ENCODE data around the gene EVA1A.
"Not testable (repeated sequence)": the region's sequence is repeated elsewhere in the genome, so short reads cannot be mapped to it uniquely, and the experiment has no call there.

Gene EVA1A

GRCh38 chr2:75494137-75494769 lies 66.5 kb downstream of the EVA1A start:
- no peak for TF ChIP-seq CTCF (IDR thresholded peaks at IDR 0.05)
- no peak for DNase-seq
- H3K9me3 ChIP-seq, result no peaks in the 10 kb centered on the region
- H3K36me3 ChIP-seq, result no peaks in the 10 kb centered on the region
- no peak overlapping the region for H3K27ac ChIP-seq
- H3K27me3 ChIP-seq, result peaks cover 0 to 4% of the 10 kb centered on the region in 2 donors
- intact Hi-C loops (cut with DNase I; ENCODE audit: low total_unique reads), result no loop called here
- H3K4me1 ChIP-seq, result no peaks in the 10 kb centered on the region
- no peak overlapping the region for H3K4me3 ChIP-seq

- peaks cover 0 to 4% of the 10 kb centered on the region in 2 donors for H3K27me3 ChIP-seq
- no peak for TF ChIP-seq CTCF (IDR thresholded peaks at IDR 0.05)
- no peak overlapping the region for H3K27ac ChIP-seq
- DNase-seq, result no peak
- H3K4me1 ChIP-seq, result no peaks in the 10 kb centered on the region
- H3K9me3 ChIP-seq, result no peaks in the 10 kb centered on the region
- H3K4me3 ChIP-seq, result no peak overlapping the region
- intact Hi-C loops (cut with DNase I; ENCODE audit: low total_unique reads), result no loop called here
- H3K36me3 ChIP-seq, result no peaks in the 10 kb centered on the region
Measured at GRCh38 chr2:75493230-75493629, 67.5 kb downstream of the EVA1A start.

- Histone ChIP-seq H3K27ac (no peak overlapping the region), H3K27me3 (peaks cover 0 to 4% of the 10 kb centered on the region in 2 donors), H3K4me3 (no peak overlapping the region), H3K36me3 (no peaks in the 10 kb centered on the region), H3K9me3 (no peaks in the 10 kb centered on the region), H3K4me1 (no peaks in the 10 kb centered on the region)
- intact Hi-C loops (cut with DNase I; ENCODE audit: low total_unique reads), result no loop called here
- DNase-seq, result no peak
- TF ChIP-seq CTCF (IDR thresholded peaks at IDR 0.05), result no peak
Measured at GRCh38 chr2:75491129-75491753, 69.5 kb downstream of the EVA1A start.

- Histone ChIP-seq H3K4me3 (no peak overlapping the region), H3K27ac (no peak overlapping the region), H3K4me1 (no peaks in the 10 kb centered on the region), H3K27me3 (peaks cover 0 to 4% of the 10 kb centered on the region in 2 donors), H3K36me3 (no peaks in the 10 kb centered on the region), H3K9me3 (no peaks in the 10 kb centered on the region)
- no peak for DNase-seq
- intact Hi-C loops (cut with DNase I; ENCODE audit: low total_unique reads), result no loop called here
- TF ChIP-seq CTCF (IDR thresholded peaks at IDR 0.05), result no peak
Measured at GRCh38 chr2:75489721-75490120, 71.0 kb downstream of the EVA1A start.

- TF ChIP-seq CTCF (IDR thresholded peaks at IDR 0.05), result no peak
- no peak overlapping the region for H3K4me3 ChIP-seq
- H3K27ac ChIP-seq, result no peak overlapping the region
- H3K9me3 ChIP-seq, result no peaks in the 10 kb centered on the region
- H3K36me3 ChIP-seq, result no peaks in the 10 kb centered on the region
- DNase-seq, result no peak
- H3K4me1 ChIP-seq, result no peaks in the 10 kb centered on the region
- peaks cover 0 to 4% of the 10 kb centered on the region in 2 donors for H3K27me3 ChIP-seq
- intact Hi-C loops (cut with DNase I; ENCODE audit: low total_unique reads), result no loop called here
Measured at GRCh38 chr2:75488157-75488556, 72.6 kb downstream of the EVA1A start.

- DNase-seq; H3K4me1 ChIP-seq; H3K36me3 ChIP-seq; H3K4me3 ChIP-seq; intact Hi-C loops (cut with DNase I; ENCODE audit: low total_unique reads); H3K27me3 ChIP-seq; H3K27ac ChIP-seq; H3K9me3 ChIP-seq: not testable (repeated sequence)
Measured at GRCh38 chr2:75486735-75487134, 74.0 kb downstream of the EVA1A start.
